HG03196 (cell line): ENCODE data around the gene ARHGAP24.

Source experiments
- ATAC-seq: cut with Tn5 transposase; IDR thresholded peaks from one replicate; pipeline ENCODE4 v1.9.1; 2021; ENCODE audit not compliant: unreplicated experiment

Gene ARHGAP24

DNA sequence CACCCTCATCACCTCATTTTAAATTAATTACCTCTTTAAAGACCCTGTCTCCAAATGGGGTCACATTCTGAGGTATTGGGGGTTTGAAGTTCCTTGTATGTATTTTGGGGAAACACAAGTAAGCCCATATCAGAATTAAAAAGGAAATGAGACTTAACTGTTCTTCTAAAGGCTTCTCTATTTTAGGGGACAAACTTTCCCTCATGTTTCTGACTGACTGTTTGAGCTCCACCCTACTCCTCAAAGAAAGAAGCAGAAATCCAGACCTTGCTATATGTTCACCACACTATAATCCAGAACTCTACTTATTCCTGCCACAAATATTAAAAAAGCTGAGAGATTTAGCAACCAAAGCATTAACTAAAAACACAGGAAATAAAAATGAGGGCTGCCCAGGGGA is 258.8 kb downstream of the ARHGAP24 start:
- no peak for ATAC-seq

DNA sequence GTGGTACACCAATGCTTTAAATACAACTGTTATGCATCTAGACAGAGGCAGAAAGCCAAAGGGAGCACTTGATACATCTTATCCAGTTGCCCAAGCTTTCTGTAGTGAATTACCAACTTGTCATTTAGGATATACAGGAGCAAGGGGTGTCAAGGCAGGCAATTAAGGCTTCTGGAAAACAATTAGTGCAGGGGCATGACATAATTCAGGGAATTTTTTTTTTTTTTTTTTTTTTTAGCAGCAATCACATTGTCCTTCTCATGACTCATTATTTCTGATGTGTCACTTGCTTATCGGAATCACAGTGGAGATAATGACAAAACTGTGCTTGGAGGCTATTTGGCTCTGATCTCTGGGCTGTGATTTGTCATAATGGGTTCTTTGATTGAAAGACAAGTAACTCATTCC is 259.5 kb downstream of the ARHGAP24 start:
- ATAC-seq, result no peak

DNA sequence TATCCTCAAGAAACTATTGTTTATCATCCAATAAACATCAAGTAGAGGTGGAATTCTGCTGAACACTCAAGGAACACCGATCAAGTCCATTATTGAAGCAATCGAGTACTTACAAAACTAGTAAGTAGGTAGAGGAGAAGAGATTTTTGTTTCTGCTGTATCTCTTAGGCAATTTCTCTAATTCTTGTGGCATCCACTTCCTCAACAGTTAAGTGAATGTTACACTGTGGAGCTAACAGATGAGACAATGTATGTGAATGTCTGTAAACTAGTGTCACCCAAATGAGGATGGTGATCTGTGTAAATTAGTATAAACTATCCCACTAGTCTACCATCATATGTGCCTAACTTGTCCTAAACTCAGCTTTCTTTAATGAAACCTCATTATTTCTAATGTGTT is 261.6 kb downstream of the ARHGAP24 start:
- ATAC-seq, result no peak

DNA sequence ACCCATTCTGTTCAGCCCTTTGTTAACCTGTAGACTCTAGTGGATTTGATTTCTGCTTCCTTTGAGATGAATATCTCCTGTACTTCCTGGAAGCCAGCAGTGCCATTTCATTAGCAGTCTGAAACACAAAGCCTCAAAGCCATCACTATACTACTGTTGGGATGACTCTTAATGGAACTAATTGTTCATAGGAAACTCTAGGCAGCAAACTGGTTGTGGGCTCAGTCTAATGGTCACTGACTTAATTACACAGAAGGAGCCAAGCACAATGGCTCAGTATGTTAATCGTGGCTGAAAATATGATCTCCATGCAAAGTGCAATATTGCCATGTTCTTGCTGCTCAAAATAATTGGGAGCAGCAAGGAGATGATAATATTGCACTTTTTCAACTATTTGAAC is 262.3 kb downstream of the ARHGAP24 start:
- ATAC-seq, result no peak

DNA sequence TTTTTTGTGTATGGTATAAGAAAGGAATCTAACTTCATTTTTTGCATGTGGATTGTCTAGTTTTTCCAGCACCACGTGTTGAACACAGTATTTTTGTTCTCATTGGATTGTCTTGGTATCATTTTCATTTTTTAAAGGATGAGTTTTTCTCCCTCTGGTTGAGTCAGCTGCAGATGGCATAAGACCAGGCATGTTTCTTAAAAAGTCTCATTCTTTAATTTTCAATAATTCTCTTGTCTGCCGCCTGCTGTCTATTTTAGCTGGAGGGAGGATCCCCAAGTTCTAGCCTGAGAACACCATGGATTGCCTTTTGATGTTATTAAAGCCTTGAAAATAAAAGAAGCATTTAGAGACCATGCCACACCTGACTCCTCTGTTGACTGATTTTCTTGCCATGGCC is 263.8 kb downstream of the ARHGAP24 start:
- no peak for ATAC-seq

DNA sequence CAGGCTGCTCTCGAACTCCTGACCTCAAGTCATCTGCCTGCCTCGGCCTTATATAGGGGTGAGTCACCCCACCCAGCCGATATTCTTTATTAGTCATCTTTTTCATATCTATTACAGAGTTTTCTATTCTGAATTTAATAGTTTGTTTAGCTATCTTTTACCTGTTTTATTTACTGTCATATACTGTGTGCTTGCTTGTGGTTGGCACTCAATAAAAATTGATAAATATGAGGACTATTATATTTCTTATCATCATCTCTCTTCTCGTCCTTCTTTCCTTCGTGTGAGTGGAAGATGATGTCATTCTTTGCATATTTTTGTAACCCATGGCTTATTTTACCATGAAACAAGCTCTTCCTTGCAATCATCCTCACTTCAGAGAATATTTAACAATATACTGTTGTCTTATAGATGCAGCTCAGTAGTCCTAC is 265.5 kb downstream of the ARHGAP24 start:
- no peak for ATAC-seq

DNA sequence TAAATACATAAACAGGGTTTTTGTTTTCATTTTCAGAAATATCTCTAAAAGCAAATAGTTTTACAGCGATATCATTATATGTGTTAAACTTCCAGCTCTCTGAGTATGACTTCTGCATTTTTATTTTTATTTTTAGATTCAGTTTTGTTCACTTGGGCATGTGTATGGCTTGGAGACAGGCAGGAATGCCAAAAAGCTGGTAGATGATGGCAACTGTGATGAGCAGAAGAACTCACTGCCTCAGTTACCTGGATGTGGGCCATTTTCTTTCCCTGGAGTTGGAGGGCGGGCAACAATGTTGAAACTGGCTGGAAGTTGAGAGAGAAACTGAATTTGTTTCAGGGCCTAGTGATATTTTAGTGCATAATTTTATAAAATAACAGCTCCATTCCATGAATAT is 266.4 kb downstream of the ARHGAP24 start:
- no peak for ATAC-seq

DNA sequence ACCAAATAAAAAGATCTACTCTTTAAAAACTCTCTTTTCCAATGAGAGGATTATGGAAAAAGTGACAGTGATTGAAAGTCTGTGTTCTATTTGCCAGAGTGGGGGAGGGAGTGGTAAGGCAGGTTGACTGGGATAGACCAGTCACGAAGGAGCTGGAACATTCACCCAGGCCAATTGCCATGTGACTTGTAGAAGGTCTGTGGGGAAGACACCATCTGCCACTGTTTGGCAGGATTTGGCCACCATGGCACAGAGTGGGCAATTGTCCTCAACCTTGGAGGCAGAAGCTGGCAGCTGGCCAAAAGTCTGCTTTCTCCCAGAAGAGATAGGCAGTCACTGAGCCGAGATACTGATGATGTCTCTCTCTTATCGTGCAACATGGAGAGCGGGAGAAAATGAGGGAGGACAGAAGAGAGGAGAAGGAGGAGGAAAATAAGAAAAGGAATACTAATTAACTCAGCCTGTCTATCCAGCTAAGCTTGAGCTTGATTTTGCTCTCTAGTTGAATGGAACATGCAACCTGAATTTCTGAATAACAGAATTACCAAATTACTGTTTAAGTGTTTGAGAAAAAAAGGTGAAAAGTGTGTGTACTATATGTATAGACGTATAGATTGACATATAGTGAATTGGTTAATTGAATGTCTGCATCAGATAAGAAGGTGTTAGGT is 267.1 kb downstream of the ARHGAP24 start:
- no peak for ATAC-seq

DNA sequence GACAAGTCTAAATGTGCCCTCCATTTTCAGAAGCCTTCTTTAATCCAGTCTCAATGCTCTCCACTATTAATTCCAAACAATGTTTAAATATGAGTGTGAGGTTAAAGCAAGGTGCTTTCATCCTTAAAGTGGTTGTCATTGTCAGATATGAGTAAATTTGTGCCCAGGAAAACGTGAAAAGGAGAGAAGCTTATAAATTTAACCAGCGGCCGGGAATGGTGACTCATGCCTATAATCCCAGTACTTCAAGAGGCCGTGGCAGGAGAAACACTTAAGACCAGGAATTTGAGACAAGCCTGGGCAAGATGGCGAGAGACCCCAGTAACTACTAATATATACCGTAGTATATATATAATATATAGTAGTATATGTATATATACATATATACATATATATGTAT is 270.0 kb downstream of the ARHGAP24 start:
- no peak for ATAC-seq

DNA sequence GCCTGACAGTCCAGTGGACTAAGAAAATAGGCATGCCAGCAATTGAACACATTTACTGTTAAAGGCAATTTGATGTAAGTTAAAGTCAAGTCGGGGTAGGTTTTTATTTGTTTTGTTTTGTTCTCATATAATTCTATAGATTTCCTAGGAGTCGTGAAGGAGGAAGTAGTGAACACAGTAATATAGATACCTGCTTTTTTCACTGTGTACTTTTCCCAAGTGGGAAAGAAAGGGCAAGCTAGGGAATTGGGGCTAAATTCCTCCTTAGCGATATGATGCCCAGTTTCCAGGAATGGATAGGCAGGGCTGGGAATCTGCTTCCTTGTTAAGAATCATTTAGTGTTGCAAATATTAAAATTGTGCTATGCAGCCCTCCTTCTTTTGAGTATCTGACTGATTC is 271.0 kb downstream of the ARHGAP24 start:
- ATAC-seq, result no peak

DNA sequence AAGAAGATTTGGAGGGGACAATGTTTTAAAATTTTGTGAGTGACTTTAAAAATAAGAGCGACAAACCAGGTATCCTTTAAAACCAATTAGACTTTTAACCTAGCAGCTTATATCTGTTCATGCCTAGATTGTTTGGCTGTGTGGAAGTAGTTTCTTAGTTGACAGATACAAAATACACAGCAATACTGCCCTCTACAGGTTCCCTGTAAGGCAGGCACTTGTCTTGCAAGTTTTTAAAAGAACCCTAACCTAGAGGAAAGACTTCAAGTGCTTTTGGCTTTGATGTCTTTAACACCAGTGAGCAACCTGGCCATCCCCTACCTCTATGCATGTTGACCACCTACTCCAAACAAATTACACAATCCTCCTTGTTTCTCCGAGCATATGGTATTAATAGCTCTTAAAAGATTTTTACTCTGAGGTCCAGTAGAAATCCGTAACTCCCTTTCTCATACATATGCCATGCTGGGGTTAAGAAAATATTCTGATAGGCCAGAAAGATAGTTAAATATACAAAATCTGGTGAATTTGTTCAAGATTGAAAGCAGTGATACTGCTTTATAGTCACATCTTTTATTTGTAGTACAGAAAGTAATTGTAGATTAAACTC is 273.0 kb downstream of the ARHGAP24 start:
- ATAC-seq, result no peak

DNA sequence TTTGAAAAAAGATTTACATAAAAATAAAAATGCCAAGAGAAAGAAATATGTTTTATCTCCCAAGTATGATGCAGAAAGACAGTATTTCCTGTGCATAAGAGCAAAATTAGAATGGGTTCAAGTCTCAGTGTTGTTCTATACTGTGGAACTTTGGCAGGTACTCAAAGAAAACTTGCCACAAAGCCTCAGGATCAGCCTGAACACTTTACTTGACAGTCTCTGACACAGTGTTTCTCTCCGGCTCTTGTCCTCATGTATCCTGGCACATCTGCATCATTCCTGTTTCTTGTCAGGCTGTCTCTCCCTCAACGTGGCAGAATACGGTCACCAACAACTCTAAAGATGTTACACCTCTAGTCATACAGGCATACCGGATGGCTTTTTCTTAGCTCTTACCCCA is 273.7 kb downstream of the ARHGAP24 start:
- ATAC-seq, result no peak

DNA sequence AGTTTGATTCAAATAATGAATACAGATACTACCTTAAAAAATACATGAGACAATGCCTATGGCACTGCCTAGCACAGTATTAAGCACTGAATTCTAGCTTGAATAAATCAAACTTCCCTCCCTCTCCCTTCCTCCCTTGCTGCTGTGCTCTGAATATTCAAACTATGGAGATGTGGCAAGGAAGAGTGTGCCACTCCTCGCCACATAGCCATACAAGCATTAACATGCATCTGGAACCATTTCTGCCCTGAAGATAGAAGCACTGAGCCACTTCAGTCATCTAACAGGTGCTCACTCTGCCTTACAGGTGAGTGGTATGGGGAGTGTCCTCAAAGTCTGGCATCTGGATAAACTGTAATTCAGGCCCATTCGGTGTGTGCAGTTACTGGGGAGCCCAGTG is 276.9 kb downstream of the ARHGAP24 start:
- ATAC-seq, result no peak

DNA sequence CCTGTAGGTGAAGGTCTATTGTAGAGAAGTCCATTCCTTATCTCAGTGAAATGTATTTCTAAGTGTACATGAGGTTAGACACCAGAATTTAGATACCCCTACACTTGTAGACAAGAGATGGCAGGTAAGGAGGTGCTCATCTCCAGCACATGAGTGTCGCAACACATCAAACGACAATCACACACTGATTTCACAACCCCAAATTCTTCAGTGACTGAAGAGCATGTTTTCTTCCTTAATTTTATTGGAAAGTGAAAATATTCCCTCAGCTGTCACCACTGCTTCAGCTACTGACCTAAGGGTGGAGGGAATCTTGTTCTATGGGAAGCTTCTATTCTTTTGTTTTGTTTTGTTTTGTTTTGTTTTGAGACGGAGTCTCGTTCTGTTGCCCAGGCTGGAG is 280.3 kb downstream of the ARHGAP24 start:
- ATAC-seq, result no peak

DNA sequence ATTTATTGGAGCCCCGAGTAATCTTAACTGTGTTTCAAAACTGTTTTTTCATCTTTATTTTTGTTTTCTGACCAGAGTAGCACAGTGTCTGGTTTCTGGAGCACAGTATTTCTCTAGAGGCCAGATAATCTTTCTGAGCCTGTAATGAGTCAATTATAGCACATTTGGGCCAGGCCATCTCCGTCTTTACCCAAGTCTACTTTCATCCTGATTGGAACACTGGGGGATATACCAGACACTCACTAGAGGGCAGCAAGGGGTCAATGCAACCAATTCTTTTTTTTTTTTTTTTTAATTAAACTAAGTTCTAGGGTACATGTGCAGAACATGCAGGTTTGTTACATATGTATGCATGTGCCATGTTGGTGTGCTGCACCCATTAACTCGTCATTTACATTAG is 282.0 kb downstream of the ARHGAP24 start:
- no peak for ATAC-seq

DNA sequence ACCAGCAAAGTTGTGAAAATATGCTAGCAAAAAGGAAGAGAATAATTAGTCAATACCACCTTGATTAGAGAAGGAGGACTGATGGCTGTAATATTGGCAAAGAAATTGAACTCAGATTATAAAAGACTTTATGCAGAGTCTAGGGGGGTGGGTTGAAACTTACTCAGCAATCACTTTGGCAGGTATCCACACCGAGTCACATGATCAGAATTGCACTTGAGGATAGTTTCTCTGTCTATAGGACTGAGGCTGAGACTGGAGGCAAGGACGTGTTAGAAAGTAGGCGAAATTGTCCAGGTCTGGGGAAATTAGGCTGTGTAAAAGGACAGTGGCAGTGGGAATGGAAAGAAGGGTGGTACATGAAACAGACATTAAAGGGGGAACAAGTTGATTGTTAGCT is 284.4 kb downstream of the ARHGAP24 start:
- no peak for ATAC-seq

DNA sequence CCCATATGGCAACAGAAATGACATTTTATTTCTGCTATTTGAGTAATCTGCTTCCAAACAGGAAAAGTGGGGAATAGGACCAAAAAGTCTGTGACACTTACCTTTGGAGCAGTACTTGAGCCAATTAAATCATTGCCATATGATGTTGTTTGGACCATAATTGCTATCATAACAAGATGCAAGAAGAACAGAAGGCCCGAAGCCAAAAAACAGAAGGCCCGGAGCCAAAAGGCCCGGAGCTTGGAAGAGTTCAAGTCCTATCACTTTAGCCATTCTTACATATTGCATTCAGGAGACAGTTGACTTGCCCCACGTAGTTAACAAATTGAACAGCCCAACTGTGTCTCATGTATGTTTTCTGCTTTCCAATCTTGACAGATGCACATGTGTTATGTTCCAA is 285.6 kb downstream of the ARHGAP24 start:
- ATAC-seq, result no peak

DNA sequence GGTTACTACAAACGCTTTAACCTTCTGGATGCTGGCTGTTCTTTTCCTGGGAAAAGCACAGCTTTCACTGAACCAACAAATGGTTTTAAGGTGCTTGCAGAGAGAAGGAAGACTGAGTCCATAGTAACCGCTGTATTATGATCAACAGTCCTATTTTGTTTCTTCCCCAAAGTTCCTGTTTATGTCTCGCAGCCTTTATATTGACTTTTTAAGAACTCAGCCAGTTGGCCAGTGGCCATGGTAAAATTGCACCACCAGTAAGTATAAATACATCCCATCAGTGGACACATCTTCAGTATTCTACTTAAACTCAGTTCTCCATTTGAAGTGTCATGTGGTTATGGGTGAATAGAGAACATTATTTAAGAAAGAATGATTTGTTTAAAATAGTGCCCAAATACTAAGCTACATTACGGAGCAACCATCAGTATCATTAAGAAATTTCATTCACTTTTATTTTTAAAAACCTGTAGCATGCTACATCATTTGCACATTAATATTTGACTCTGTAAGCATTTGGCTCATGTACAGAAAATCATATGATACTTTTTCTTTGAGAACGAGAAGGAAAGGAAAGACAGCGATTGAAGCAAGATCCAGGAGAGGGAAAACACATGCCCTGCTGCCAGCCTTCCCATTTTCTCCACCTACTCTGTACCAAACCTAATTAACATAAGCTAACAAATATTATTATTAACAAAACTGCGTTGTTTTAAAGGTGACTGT is 287.0 kb downstream of the ARHGAP24 start:
- no peak for ATAC-seq

DNA sequence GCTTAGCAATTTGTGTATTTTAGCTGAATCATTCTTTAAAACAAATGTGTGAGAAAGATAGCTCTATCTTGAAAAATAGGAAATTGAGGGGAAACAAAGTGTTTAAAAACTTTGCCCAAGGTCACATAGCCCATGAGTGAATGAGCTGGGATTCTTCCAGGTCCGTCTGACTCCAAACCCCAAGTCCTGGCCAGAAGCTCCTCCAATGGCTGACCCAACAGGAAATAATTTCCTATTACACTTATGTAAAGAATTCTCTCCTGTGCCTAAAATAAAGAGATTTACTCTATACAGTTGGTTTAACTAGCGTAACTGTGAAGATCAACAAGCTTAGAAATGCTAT is 287.6 kb downstream of the ARHGAP24 start:
- ATAC-seq, result no peak

DNA sequence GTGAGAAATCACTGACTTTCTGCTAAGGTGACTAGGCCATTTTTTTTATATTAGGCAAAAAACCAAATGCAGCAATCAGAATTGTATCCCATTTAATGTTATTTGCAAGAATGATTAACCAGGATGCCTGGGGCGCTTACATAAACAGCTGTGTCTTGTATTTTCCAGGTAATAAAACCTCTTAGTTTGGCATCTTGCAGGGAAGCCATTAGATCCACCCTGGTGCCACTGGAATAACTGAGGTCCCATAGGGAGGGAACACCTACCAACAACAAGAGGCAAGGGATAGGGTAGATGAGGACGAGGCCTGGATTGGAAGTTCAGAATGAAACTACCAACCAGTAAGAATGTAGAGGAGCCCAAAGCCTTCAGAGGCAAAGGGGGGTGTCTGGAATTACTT is 288.3 kb downstream of the ARHGAP24 start:
- ATAC-seq, result no peak

DNA sequence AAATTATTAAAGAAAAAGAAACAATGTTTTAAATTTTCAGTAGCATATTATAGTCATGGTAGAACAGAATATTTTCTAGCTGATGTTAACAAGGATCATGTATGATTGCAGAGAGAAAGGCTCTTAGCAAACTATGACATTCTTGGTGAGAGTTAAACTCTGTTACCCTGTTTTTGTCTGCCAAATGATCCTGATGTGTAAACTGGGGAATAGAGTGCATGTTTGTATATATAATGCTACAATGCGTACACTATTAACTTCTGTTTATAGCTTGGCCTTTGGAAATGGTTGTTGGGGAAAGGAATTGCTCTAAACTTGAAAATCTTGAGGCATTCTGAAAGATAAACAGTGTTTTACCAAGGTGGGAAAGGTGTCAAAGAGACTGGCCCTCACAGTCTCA is 292.7 kb downstream of the ARHGAP24 start:
- ATAC-seq, result no peak

DNA sequence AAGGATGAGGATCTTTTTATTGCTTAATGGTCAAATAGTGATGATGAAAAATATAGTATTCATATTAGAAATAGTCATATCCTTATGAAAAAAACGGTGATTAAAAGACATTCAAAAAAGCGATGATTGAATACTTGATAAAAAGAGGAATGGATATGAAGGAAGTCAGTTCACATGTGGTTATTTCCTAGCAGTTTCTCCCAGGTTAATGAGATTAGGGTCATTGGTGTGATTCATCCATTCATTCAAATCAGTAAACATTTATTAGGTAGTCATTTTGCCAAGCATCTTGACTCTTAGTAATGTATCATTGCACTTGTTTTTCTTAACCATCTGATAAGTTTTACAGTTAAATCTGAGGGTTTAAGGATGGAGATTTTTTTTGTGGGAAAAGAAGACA is 294.1 kb downstream of the ARHGAP24 start:
- no peak for ATAC-seq

DNA sequence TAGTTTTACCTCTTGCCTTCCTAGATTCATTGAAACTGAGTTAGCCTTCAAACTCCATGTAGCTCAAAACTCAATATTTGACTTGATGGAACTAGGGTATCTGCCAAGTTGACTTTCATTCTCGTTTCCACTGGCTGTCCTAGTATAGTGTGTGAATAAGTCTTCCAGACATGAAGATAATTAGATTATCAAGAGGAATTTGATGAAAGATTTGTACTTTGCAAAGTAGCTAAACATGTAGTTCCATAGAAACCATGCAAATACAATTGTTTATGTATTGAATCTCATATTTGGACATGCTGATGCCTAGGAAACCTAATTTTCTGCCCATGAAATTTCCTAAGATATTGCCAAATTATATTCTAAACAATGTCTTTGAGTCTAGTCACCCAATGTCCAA is 297.5 kb downstream of the ARHGAP24 start:
- ATAC-seq, result no peak
